Activated B cell treated with CpG ODN at 0.5 μM for 24 hours (primary cell): Measurements from ENCODE around the gene DMBT1. TPM values are rescaled to one million over a fixed set of nuclear protein-coding genes. Genes with fewer than 3 reads are reported as not detected.

Experiments used
- ATAC-seq: fragments of 200-7000 bp; cut with Tn5 transposase; one replicate; pipeline ENCODE4 v1.10.0; 2021; ENCODE audit warnings: low read depth, mild to moderate bottlenecking, moderate library complexity
- CTCF ChIA-PET: fragments of 350-600 bp; sonication (Branson Sonifier 250); formaldehyde crosslinking; loops from one replicate; lab custom pipeline; 2021; ENCODE audit warnings: antibody characterized with exemption; lab: Charles Lee
- POLR2A ChIA-PET: fragments of 350-600 bp; sonication (Branson Sonifier 250); formaldehyde crosslinking; loops from one replicate; lab custom pipeline; 2021; ENCODE audit warnings: antibody characterized with exemption; lab: Charles Lee
- DNase-seq: peaks from one replicate; pipeline ENCODE4 v3.0.0; 2022
- H3K27ac Mint-ChIP-seq: one replicate; pipeline ENCODE4 v1.8.0; 2020; ENCODE audit warnings: mixed read lengths
- H3K27me3 Mint-ChIP-seq: one replicate; pipeline ENCODE4 v1.8.0; 2021; ENCODE audit warnings: mixed read lengths
- H3K36me3 Mint-ChIP-seq: one replicate; pipeline ENCODE4 v1.8.0; 2021; ENCODE audit warnings: low read depth, mixed read lengths
- H3K4me1 Mint-ChIP-seq: one replicate; pipeline ENCODE4 v1.8.0; 2021; ENCODE audit warnings: mixed read lengths
- H3K4me3 Mint-ChIP-seq: one replicate; pipeline ENCODE4 v1.8.0; 2020; ENCODE audit warnings: mild to moderate bottlenecking, mixed read lengths
- H3K9me3 Mint-ChIP-seq: one replicate; pipeline ENCODE4 v1.8.0; 2020; ENCODE audit warnings: mixed read lengths
- intact Hi-C: fragments of 100-400 bp; cut with micrococcal nuclease; formaldehyde crosslinking; loops from one replicate; pipeline ENCODE4 v1.15.1; 2024
- total RNA-seq: library from RNA; stranded (reverse); gene quantifications from 2 replicates; pipeline ENCODE4 v1.2.3, GENCODE V29; 2022
- TF ChIP-seq, protein P1 (sequence below): fragments of 200-600 bp; IDR thresholded peaks from one replicate; pipeline ENCODE4 v1.8.0; 2022; ENCODE audit warnings: antibody characterized with exemption, mild to moderate bottlenecking

DMBT1 gene
- total RNA-seq, 1 donor from 2014 or later = not detected

DNA sequence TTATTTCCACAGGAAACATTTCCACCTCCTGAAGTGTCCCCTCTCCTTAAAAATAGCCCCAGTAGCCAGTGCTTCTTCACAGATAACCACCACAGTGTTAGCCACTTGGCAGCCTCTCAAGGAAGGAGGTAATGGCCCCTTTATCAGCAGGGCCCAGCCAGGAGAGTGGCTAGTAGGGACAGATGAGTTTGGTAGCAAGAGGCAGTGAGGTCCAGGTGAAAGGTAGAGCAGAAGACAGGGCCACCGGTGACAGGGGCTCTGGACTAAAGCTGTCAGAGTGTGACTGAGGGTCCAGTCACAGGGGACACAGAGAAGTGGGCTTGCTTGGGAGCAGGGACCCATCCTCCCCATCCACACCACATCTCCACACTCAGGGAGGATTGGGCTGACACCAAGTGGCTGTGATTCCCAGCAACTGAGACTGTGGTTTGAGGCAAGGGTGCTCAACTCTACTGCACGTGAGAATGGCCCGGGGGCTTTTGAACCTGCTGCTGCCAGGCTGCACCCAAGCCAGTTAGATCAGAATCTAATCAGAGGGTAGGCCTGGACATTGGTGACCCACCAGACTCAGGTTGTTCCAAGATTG is 86.9 kb downstream of the DMBT1 start:
- ChIA-PET CTCF (no interaction called here), POLR2A (no interaction called here)
- Mint-ChIP-seq H3K27ac (no peak overlapping the region), H3K36me3 (no peaks in the 10 kb centered on the region), H3K9me3 (no peaks in the 10 kb centered on the region), H3K27me3 (peaks cover 9% of the 10 kb centered on the region), H3K4me1 (no peaks in the 10 kb centered on the region), H3K4me3 (no peak overlapping the region)
- TF ChIP-seq, protein P1, sequence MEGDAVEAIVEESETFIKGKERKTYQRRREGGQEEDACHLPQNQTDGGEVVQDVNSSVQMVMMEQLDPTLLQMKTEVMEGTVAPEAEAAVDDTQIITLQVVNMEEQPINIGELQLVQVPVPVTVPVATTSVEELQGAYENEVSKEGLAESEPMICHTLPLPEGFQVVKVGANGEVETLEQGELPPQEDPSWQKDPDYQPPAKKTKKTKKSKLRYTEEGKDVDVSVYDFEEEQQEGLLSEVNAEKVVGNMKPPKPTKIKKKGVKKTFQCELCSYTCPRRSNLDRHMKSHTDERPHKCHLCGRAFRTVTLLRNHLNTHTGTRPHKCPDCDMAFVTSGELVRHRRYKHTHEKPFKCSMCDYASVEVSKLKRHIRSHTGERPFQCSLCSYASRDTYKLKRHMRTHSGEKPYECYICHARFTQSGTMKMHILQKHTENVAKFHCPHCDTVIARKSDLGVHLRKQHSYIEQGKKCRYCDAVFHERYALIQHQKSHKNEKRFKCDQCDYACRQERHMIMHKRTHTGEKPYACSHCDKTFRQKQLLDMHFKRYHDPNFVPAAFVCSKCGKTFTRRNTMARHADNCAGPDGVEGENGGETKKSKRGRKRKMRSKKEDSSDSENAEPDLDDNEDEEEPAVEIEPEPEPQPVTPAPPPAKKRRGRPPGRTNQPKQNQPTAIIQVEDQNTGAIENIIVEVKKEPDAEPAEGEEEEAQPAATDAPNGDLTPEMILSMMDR = no peak
- intact Hi-C loops = no loop called here
- DNase-seq (no peak), ATAC-seq (no peak)

DNA sequence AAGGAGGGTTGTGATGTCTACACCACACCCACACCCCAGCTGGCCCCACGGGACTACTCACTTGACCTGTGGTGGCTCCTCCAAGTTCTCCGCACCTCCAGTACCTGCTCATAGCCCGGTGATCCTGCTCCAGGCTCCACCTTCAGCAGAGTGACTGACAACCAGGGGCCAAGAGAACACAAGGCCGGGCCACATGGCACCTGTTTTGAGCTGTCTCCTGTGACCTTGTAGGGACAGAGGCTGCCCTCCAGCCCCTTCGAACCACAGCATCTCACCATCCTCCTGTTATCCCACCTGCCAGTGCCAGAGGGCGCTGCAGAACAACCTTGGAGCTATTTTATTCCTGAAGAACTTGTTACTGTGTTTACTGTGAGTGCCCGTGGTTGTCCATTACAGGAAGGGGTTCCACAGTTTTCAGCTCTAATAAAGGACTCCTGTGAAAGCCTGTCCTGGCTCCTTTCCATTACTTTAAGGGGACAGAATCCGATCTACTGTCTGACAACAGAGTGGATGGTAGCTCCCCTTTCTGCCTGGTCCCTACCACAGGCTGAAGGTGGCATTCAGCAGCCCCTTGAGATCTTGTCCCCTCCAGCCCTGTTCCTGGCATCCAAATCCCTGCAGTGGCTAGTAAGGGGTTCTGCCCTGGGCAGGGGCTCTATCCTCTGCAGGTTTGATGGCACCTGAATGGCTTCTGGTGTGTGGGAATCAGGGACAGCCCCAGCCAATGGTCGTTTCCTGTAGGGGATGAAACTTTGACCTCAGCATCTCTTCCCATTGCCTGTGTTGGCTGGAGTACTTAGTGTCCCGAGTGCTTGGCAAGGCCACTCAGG is 88.3 kb downstream of the DMBT1 start:
- no peak overlapping the region for H3K4me3 Mint-ChIP-seq
- DNase-seq (no peak), ATAC-seq (no peak)
- intact Hi-C loops = no loop called here
- TF ChIP-seq, protein P1 = no peak
- H3K9me3 Mint-ChIP-seq = no peaks in the 10 kb centered on the region
- CTCF ChIA-PET = no interaction called here
- no peak overlapping the region for H3K27ac Mint-ChIP-seq
- no peaks in the 10 kb centered on the region for H3K36me3 Mint-ChIP-seq
- no peaks in the 10 kb centered on the region for H3K4me1 Mint-ChIP-seq
- POLR2A ChIA-PET = no interaction called here
- peaks cover 9% of the 10 kb centered on the region for H3K27me3 Mint-ChIP-seq

DNA sequence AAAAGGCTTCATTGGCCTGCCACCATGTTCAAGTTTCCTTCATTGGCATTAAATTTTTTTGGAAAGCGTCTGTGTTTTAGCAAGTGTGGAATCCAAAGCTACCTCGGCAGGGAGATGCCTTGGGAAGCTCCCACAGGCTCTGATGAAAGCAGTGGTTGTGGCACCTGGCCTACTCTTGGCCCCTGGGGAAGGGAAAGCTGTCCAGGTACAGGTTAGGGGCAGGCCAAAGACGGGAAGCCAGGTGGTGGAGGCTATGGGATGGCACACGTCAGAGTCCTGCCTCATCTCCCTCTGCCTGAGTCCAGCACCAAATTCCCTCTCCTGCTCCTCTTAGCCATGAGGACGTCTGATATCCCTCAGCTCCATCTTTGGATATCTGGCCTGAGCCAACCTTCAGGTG is 89.3 kb downstream of the DMBT1 start:
- POLR2A ChIA-PET = no interaction called here
- TF ChIP-seq, protein P1 = no peak
- CTCF ChIA-PET = interaction anchor here (1.2 kb wide), 1 partner anchor 15 kb away, joined by 3 read pairs; no protein-coding TSS in a partner anchor
- intact Hi-C loops = no loop called here
- H3K4me1 Mint-ChIP-seq = no peaks in the 10 kb centered on the region
- H3K4me3 Mint-ChIP-seq = no peak overlapping the region
- no peak overlapping the region for H3K27ac Mint-ChIP-seq
- H3K27me3 Mint-ChIP-seq = peaks cover 9% of the 10 kb centered on the region
- no peak for ATAC-seq
- no peaks in the 10 kb centered on the region for H3K9me3 Mint-ChIP-seq
- DNase-seq = no peak
- H3K36me3 Mint-ChIP-seq = no peaks in the 10 kb centered on the region

DNA sequence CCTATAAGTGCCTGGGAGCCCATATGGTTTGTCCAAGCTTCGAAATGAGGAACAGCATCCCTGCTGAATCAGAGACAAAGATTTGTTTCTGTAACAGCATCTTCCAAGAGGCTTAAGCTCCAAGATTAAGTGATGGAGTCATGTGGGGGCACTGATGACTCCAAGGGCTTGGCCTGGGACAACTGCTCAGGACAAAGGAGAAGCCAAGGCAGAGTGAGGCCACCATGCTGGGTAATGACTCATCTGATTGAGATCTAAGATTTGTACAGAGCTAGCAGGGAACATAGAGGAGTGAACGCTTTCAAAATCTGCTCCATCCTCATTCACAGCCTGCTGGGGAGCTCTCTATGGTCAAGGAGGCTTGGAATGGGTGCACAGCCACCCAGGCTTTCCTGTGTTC is 89.8 kb downstream of the DMBT1 start:
- intact Hi-C loops = no loop called here
- Mint-ChIP-seq H3K9me3 (no peaks in the 10 kb centered on the region), H3K4me1 (no peaks in the 10 kb centered on the region), H3K27me3 (peaks cover 9% of the 10 kb centered on the region), H3K27ac (no peak overlapping the region), H3K4me3 (no peak overlapping the region), H3K36me3 (no peaks in the 10 kb centered on the region)
- TF ChIP-seq, protein P1 = no peak
- DNase-seq (no peak), ATAC-seq (no peak)
- POLR2A ChIA-PET = no interaction called here
- CTCF ChIA-PET = interaction anchor here (1.2 kb wide), 1 partner anchor 15 kb away, joined by 3 read pairs; no protein-coding TSS in a partner anchor

DNA sequence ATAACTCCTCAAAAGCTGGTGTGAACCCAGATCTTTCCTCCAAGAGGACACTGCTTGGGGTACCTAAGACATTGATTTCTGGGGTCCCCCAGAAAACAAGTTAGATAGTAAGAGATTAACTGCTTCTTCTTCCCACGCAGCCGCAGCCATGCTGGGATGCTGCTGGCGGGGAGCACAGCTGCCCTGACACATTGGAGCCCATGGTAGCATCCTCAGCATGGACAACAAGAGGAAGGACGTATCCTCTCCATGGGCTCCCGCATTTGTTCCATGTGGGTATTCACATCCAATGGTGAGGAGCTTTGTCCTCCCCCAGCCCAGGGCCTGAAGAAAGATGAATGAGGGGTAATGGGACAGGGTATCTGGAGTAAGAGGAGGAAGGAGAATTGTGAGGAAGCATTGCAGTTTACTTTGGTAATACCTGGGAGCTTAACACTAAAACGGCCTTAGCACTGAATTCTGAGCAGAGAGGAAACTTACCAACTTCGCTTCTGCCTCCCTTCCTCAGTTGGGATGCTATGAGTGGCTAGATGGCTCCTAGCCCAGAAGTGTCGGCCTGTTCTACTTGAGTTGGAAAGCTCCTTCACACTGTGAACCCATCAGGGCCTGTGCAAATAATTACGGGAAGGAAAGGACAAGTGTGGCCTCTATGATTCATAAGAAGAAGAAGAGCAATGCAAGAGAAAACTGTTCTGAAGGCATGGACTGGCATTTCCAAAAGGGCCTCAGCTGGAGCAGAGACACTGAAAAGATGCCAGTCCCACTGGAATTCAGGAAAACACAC is 95.2 kb downstream of the DMBT1 start:
- no peak for DNase-seq
- TF ChIP-seq, protein P1 = no peak
- ChIA-PET CTCF (no interaction called here), POLR2A (no interaction called here)
- H3K4me3 Mint-ChIP-seq = no peak overlapping the region
- peaks cover 5% of the 10 kb centered on the region for H3K27me3 Mint-ChIP-seq
- H3K36me3 Mint-ChIP-seq = no peaks in the 10 kb centered on the region
- no peaks in the 10 kb centered on the region for H3K9me3 Mint-ChIP-seq
- H3K4me1 Mint-ChIP-seq = no peaks in the 10 kb centered on the region
- ATAC-seq = no peak
- intact Hi-C loops = no loop called here
- H3K27ac Mint-ChIP-seq = no peak overlapping the region
